Ureter (tissue), 1 donor: ENCODE data around the gene POLR2A. TPM values are rescaled to one million over a fixed set of nuclear protein-coding genes. Genes with fewer than 3 reads are reported as not detected.
A peak's percentile ranks its signal among the peaks of the same experiment; 100 is the strongest.
"Not testable (repeated sequence)": the region's sequence is repeated elsewhere in the genome, so short reads cannot be mapped to it uniquely, and the experiment has no call there.

Experiments
- DNase-seq: peaks from one replicate; pipeline ENCODE4 v3.0.0-alpha.2; 2020; ENCODE audit warnings: low spot score
- total RNA-seq: library from RNA; stranded (reverse); gene quantifications from one replicate; pipeline ENCODE4 v1.2.4, GENCODE V29; 2023
- donor health status: DM: yes; HTN: yes; CAD: no.

The POLR2A gene
- total RNA-seq, 1 donor from 2014 or later: 151 TPM

- peak; percentile 76 for DNase-seq
Observed at GRCh38 chr17:7478276-7479212, 5.6 kb upstream of the POLR2A start.

GRCh38 chr17:7479213-7480088 lies 4.7 kb upstream of the POLR2A start, which contains the start of gene ZBTB4:
Gene ZBTB4, minus strand, starts transcription at chr17:7479631. Its CDS starts 12,830 bp downstream, at chr17:7466801.
- no peak for DNase-seq

GRCh38 chr17:7480089-7480384 lies 4.1 kb upstream of the POLR2A start:
- no peak for DNase-seq

GRCh38 chr17:7481275-7481674 lies 2.9 kb upstream of the POLR2A start, which contains the start of gene SLC35G6:
Gene SLC35G6, plus strand, starts transcription at chr17:7481446. Its CDS starts 71 bp downstream, at chr17:7481517.
- DNase-seq: not testable (repeated sequence)

- DNase-seq: not testable (repeated sequence)
Observed at GRCh38 chr17:7481842-7482741, 2.1 kb upstream of the POLR2A start.

DNA sequence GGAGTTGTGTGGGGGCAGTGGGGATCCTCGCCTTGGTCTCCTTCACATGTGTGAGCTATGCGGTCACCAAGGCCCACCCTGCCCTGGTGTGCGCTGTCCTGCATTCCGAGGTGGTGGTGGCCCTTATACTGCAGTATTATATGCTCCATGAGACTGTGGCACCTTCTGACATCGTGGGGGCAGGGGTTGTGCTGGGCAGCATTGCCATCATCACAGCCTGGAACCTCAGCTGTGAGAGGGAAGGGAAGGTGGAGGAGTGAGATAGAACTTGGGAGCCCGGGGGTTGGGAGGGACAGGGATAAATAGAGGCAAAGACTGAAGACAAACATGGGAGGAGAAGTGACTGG lies 1.5 kb upstream of the POLR2A start:
- DNase-seq: not testable (repeated sequence)

GRCh38 chr17:7483255-7484066 lies 705 bp upstream of the POLR2A start:
- DNase-seq: peak; percentile 95

DNA sequence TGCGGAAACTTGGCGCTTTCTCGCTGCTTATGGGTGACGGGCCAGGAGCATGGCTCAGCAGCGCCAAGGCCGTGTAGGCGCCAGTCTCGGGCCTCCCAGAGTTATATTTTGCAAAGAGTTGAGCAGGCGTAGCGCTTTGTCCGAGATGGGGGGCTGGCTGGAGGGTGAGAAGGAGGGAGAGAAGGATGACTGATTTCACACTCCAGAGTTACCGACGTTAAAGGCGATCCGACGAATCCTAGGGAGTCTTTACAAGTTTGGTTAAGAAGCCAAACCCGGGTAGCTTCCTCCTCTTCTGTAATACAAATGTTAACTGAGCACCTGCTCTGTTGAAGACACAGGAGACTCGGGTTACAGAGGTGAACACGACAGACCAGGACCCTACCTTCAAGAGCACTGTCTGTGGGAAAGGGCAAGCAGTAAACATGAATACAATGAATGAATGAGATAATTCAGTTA lies 782 bp downstream of the POLR2A start:
- DNase-seq: no peak

DNA sequence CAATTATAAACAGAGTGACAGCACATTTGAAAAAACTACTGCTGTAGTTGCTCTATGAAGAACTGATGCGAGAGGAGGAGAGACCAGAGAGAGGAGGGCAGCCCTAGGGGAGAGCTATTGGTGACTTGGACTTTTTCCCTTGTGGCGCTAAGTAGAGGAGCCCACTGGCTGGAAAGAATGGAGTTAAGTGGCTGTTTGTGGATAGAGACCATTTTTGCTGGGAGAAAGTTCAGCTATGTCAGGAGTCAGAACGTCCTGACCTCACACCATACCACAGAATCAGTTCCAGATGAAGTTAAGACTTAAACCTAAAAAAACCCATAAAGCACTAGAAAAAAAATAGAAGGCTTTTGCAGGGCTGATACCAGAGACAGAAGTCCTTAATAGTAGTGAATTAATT lies 2.0 kb downstream of the POLR2A start:
- DNase-seq: no peak

DNA sequence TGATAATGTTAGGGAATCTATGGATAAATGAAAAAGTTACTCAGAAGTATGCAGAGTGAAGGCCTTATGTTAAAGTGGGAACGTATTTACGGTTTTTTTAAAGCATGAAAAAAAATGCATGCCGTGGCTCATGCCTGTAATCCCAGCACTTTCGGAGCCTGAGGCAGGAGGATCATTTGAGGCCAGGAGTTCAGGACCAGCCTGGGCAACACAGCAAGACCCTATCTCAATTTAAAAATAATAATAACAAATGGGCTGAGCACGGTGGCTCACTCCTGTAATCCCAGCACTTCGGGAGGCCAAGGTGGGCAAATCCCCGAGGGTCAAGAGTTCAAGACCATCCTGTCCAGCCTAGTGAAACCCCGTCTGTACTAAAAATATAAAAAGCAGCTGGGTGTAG lies 6.0 kb downstream of the POLR2A start:
- no peak for DNase-seq

GRCh38 chr17:7491583-7491982 lies 7.4 kb downstream of the POLR2A start:
- DNase-seq: no peak

DNA sequence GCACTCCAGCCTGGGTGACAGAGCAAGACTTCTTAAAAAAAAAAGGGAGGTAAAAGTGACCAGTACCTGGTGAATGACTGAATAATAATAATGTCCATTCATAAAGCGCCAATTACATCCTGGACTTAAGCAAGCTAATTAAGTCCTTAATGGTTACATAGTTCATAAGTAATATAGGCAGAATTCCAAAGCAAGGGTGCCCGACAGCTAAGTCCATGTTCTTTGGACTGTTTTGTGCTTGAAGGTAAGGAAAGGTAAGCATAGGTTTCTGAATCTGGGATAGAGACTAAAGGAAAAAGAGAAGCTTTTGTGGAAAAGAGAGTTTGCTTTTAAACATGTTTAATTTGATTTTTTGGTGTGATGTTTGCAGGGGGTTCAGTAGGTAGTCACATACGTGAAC lies 9.8 kb downstream of the POLR2A start:
- DNase-seq: no peak

DNA sequence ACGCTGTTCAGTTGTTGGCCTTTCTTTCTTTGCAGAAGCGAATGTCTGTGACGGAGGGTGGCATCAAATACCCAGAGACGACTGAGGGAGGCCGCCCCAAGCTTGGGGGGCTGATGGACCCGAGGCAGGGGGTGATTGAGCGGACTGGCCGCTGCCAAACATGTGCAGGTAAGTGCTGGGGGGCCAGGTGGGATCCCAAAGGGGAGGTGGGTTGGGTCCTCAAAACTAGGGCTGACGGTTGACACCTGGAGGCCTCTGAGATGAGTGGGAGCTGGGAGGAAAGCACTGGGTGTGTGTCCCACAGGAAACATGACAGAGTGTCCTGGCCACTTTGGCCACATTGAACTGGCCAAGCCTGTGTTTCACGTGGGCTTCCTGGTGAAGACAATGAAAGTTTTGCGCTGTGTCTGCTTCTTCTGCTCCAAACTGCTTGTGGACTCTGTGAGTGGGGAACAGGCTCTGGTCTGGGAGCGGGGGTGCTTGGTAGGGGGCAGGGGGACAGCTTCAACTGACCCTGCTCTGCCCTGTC lies 11.8 kb downstream of the POLR2A start:
- no peak for DNase-seq

- no peak for DNase-seq
Observed at GRCh38 chr17:7496470-7497183, 12.5 kb downstream of the POLR2A start.

DNA sequence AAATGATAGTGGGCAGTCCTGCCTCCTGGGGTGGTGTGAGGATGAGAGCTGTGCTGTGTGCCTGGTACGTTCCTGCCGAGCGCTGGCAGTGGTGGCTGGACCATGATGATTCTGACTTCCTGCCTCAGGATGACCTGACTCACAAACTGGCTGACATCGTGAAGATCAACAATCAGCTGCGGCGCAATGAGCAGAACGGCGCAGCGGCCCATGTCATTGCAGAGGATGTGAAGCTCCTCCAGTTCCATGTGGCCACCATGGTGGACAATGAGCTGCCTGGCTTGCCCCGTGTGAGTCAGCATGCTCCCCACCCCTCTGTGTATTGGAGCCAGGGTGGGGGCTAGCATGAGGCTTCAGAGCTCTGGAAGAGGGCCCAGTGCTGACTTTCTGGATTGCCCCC lies 13.1 kb downstream of the POLR2A start:
- DNase-seq: no peak

DNA sequence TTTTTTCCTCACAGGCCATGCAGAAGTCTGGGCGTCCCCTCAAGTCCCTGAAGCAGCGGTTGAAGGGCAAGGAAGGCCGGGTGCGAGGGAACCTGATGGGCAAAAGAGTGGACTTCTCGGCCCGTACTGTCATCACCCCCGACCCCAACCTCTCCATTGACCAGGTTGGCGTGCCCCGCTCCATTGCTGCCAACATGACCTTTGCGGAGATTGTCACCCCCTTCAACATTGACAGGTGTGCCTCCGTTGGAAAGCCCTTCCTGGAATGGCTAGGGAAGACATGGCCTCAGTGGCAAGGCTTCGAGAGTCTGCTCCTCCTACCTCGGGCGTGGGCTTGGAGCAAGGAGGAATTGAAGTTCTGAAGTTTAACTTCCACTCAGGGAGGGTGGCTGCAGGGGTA lies 13.5 kb downstream of the POLR2A start:
- no peak for DNase-seq

DNA sequence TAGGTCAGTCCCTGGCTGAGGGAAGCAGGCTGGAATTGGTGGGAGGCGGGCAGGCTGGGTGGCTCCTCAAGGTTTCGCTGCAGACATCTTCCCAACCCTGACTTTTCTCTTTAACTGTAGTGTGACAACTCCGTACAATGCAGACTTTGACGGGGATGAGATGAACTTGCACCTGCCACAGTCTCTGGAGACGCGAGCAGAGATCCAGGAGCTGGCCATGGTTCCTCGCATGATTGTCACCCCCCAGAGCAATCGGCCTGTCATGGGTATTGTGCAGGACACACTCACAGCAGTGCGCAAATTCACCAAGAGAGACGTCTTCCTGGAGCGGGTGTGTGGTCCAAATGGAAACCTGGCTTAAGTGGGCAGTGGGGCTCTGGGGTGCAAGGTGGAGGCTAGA lies 15.0 kb downstream of the POLR2A start:
- DNase-seq: no peak

DNA sequence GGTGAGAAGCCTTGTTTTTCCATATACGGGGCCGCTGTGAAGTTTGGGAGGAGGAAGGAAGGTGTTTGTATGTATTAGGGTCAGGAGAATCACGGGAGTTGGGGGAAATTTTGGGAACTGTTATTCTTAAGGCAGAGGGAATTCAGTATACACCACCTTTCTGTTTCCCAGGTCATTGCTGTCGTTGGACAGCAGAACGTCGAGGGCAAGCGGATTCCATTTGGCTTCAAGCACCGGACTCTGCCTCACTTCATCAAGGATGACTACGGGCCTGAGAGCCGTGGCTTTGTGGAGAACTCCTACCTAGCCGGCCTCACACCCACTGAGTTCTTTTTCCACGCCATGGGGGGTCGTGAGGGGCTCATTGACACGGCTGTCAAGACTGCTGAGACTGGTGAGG lies 17.6 kb downstream of the POLR2A start:
- DNase-seq: no peak

DNA sequence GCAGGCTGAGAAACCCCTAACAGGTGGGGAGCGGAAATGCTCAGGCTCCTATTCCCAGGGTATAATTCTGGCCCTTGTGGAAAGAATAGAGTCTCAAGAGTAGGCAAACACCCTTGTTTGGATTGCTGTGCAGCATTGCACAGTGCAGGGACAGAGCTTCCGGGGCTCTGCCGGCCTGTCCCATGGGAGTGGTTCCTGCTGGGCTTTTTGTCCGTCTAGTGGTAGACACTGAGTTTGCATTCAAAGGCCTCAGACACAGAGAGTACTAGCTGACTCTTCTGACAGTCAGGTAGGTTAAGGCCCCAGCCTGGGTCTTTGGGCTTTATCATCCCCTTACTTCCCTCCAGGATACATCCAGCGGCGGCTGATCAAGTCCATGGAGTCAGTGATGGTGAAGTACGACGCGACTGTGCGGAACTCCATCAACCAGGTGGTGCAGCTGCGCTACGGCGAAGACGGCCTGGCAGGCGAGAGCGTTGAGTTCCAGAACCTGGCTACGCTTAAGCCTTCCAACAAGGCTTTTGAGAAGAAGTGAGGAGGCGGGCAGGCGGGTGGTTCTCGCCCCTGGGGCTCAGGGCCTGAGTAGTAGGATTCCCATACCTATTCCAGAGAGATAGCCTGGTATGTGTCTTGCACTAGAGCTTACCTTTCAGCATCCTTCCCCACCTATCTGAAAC lies 18.1 kb downstream of the POLR2A start:
- DNase-seq: no peak
